HG03139 (cell line): ENCODE data around the gene MAP2K4.
"Not testable (repeated sequence)": the region's sequence is repeated elsewhere in the genome, so short reads cannot be mapped to it uniquely, and the experiment has no call there.

Experiments
- ATAC-seq: cut with Tn5 transposase; IDR thresholded peaks from one replicate; pipeline ENCODE4 v1.9.1; 2021; ENCODE audit not compliant: unreplicated experiment

Gene MAP2K4

GRCh38 chr17:12020642-12021622 lies at the start of gene MAP2K4:
TSS of gene MAP2K4 (plus strand) at chr17:12020877. CDS start at chr17:12020887, 10 bp downstream.
- ATAC-seq, result peak; percentile 96

- ATAC-seq, result not testable (repeated sequence)
Measured at GRCh38 chr17:11972741-11973140, 47.9 kb upstream of the MAP2K4 start.

- ATAC-seq, result no peak
Measured at GRCh38 chr17:11979795-11980194, 40.9 kb upstream of the MAP2K4 start.

- no peak for ATAC-seq
Measured at GRCh38 chr17:11980813-11981212, 39.9 kb upstream of the MAP2K4 start.

GRCh38 chr17:11981862-11982261 lies 38.8 kb upstream of the MAP2K4 start:
- ATAC-seq, result no peak

- ATAC-seq, result no peak
Measured at GRCh38 chr17:11986179-11986941, 34.3 kb upstream of the MAP2K4 start.

GRCh38 chr17:11986942-11987329 lies 33.7 kb upstream of the MAP2K4 start:
- ATAC-seq, result no peak

GRCh38 chr17:11990363-11990983 lies 30.2 kb upstream of the MAP2K4 start:
- ATAC-seq, result no peak

- ATAC-seq, result no peak
Measured at GRCh38 chr17:11991461-11991860, 29.2 kb upstream of the MAP2K4 start.

GRCh38 chr17:11996722-11997146 lies 23.9 kb upstream of the MAP2K4 start:
- peak; percentile 34 for ATAC-seq

- ATAC-seq, result peak; percentile 98
Measured at GRCh38 chr17:11997147-11997971, 23.3 kb upstream of the MAP2K4 start, which contains the start of gene ZNF18. TSS of gene ZNF18 (minus strand) at chr17:11997475. CDS start at chr17:11992829, 4,646 bp downstream.

GRCh38 chr17:11997972-11998233 lies 22.8 kb upstream of the MAP2K4 start:
- no peak for ATAC-seq

- no peak for ATAC-seq
Measured at GRCh38 chr17:11999696-12000095, 21.0 kb upstream of the MAP2K4 start.

GRCh38 chr17:12007466-12007865 lies 13.2 kb upstream of the MAP2K4 start:
- no peak for ATAC-seq

GRCh38 chr17:12021623-12022140 lies 1.0 kb downstream of the MAP2K4 start:
- ATAC-seq, result no peak

- no peak for ATAC-seq
Measured at GRCh38 chr17:12022310-12022709, 1.6 kb downstream of the MAP2K4 start.

- ATAC-seq, result no peak
Measured at GRCh38 chr17:12024327-12024726, 3.6 kb downstream of the MAP2K4 start.

- ATAC-seq, result no peak
Measured at GRCh38 chr17:12027658-12028057, 7.0 kb downstream of the MAP2K4 start.

GRCh38 chr17:12028611-12029010 lies 7.9 kb downstream of the MAP2K4 start:
- ATAC-seq, result no peak

- no peak for ATAC-seq
Measured at GRCh38 chr17:12034538-12034937, 13.9 kb downstream of the MAP2K4 start.
